Measurements from ENCODE around the gene SIGLEC6. TPM values are rescaled to one million over a fixed set of nuclear protein-coding genes. Genes with fewer than 3 reads are reported as not detected.

Gene SIGLEC6
- total RNA-seq, 1 donor = not detected

DNA sequence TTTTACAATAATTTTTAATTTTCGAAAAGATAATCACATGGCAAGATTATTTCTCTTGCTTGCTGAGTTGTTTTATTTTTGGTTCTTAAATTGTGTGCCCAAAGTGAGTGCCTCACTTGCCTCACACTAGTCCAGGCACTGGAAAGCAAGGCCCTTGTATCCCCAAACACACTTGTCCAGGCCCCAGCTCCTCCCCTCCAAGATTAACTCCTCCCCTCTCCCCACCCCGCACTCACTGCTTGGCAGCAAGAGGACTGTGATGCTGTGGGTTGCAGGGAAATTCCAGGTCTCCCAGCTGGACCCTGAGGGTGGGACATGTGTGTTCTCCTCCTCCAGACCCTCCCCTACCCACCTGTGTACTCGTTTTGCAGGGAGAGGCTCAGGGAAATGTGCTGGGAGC is 33.8 kb downstream of the SIGLEC6 start:
- TF ChIP-seq, protein P1, sequence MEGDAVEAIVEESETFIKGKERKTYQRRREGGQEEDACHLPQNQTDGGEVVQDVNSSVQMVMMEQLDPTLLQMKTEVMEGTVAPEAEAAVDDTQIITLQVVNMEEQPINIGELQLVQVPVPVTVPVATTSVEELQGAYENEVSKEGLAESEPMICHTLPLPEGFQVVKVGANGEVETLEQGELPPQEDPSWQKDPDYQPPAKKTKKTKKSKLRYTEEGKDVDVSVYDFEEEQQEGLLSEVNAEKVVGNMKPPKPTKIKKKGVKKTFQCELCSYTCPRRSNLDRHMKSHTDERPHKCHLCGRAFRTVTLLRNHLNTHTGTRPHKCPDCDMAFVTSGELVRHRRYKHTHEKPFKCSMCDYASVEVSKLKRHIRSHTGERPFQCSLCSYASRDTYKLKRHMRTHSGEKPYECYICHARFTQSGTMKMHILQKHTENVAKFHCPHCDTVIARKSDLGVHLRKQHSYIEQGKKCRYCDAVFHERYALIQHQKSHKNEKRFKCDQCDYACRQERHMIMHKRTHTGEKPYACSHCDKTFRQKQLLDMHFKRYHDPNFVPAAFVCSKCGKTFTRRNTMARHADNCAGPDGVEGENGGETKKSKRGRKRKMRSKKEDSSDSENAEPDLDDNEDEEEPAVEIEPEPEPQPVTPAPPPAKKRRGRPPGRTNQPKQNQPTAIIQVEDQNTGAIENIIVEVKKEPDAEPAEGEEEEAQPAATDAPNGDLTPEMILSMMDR (IDR thresholded peaks at IDR 0.05; ENCODE audit: extremely low read depth, low read depth, low read length) = no peak
- Histone ChIP-seq H3K4me2 (ENCODE audit: insufficient read depth, low read length) (no peak overlapping the region), H3K27me3 (ENCODE audit: insufficient read depth, low read length) (no peaks in the 10 kb centered on the region)

DNA sequence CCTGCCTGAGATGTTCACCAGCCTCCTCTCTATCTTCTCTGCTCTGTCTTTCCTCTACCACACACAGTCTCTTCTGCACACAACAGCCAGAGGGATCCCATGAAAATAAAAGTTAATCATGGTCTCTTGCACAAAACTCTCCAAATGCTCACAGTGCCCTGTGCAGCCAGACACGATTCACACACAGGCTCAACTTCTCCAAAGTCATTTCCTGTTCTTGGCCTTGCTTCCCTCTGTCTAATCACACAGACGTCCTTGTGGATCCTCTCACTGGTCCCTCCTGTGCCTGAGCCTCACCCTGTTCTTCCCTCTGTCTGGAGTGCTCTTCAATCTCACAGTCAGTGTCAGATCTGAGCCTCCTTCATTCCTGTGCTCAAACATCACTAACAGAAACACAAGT is 37.7 kb downstream of the SIGLEC6 start:
- H3K4me3 ChIP-seq (ENCODE audit: insufficient read depth, low read length) = no peak overlapping the region
- no peaks in the 10 kb centered on the region for H3K4me1 ChIP-seq (ENCODE audit: insufficient read depth, low read length)
- no peak overlapping the region for H3K27ac ChIP-seq (ENCODE audit: low read depth, low read length)
- H2AFZ ChIP-seq (ENCODE audit: low read length) = no peak overlapping the region
- no peaks in the 10 kb centered on the region for H3K36me3 ChIP-seq (ENCODE audit: insufficient read depth, low read length)
- H4K20me1 ChIP-seq (ENCODE audit: insufficient read depth, low read length) = no peaks in the 10 kb centered on the region
- no peaks in the 10 kb centered on the region for H3K79me2 ChIP-seq (ENCODE audit: insufficient read depth, low read length)
- TF ChIP-seq, protein P1 (IDR thresholded peaks at IDR 0.05; ENCODE audit: extremely low read depth, low read depth, low read length) = no peak
- H3K27me3 ChIP-seq (ENCODE audit: insufficient read depth, low read length) = no peaks in the 10 kb centered on the region
- no peaks in the 10 kb centered on the region for H3K9me3 ChIP-seq (ENCODE audit: low read depth, low read length)
- DNase-seq (ENCODE audit: insufficient read length, low spot score, missing footprints) = no peak
- no peak overlapping the region for H3K4me2 ChIP-seq (ENCODE audit: insufficient read depth, low read length)

More for the DNA sequence above, 33.8 kb downstream of the SIGLEC6 start:
- H3K27ac ChIP-seq (ENCODE audit: low read depth, low read length) = no peak overlapping the region
- H3K79me2 ChIP-seq (ENCODE audit: insufficient read depth, low read length) = no peaks in the 10 kb centered on the region
- no peaks in the 10 kb centered on the region for H3K4me1 ChIP-seq (ENCODE audit: insufficient read depth, low read length)
- no peaks in the 10 kb centered on the region for H3K9me3 ChIP-seq (ENCODE audit: low read depth, low read length)
- H3K4me3 ChIP-seq (ENCODE audit: insufficient read depth, low read length) = no peak overlapping the region
- no peak overlapping the region for H2AFZ ChIP-seq (ENCODE audit: low read length)
- no peaks in the 10 kb centered on the region for H3K36me3 ChIP-seq (ENCODE audit: insufficient read depth, low read length)
- DNase-seq (ENCODE audit: insufficient read length, low spot score, missing footprints) = no peak
- H4K20me1 ChIP-seq (ENCODE audit: insufficient read depth, low read length) = no peaks in the 10 kb centered on the region

DNA sequence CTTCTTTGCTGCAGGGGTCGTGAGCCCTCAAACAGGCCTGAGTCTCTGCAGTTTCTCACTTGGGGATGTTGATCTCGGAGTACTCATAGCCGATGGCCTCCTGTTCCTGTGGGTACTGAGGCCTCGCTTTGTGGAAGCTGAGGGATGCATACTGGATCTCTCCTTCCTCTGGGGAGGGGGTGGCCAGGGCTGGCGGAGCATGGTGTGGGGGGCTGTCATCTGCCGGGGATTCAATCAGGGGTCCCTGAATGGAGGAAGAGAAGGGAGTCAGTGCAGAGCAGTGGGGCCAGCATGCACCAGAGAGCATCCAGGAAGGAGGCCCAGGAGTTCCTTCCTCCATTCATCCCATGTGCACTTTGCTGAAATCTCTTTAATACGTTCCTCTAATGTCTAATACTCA is 39.9 kb downstream of the SIGLEC6 start:
- no peaks in the 10 kb centered on the region for H3K36me3 ChIP-seq (ENCODE audit: insufficient read depth, low read length)

DNA sequence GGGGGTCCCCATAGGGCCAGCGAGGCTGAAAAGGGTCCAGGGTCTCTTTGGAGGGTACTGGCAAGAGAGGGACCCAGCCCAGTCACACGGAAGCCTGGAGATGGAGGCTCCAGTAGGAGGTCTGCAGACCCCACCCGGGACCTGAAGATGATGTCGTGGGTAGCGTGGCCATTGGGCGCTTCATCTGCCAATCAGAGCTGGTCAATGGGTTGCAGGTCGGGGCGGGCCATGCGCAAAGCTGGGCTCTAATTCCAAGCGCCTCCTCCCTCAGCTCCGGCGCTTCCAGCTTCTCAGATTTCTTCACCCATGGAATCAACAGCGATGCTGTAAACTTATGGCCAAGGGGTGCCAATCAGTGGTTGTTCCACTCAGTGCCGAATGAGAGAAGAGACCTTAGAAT is 40.8 kb downstream of the SIGLEC6 start:
- Histone ChIP-seq H3K4me1 (ENCODE audit: insufficient read depth, low read length) (no peaks in the 10 kb centered on the region), H3K27me3 (ENCODE audit: insufficient read depth, low read length) (no peaks in the 10 kb centered on the region), H3K79me2 (ENCODE audit: insufficient read depth, low read length) (no peaks in the 10 kb centered on the region), H3K4me2 (ENCODE audit: insufficient read depth, low read length) (no peak overlapping the region), H4K20me1 (ENCODE audit: insufficient read depth, low read length) (no peaks in the 10 kb centered on the region), H2AFZ (ENCODE audit: low read length) (no peak overlapping the region), H3K9me3 (ENCODE audit: low read depth, low read length) (no peaks in the 10 kb centered on the region), H3K36me3 (ENCODE audit: insufficient read depth, low read length) (no peaks in the 10 kb centered on the region), H3K27ac (ENCODE audit: low read depth, low read length) (no peak overlapping the region), H3K4me3 (ENCODE audit: insufficient read depth, low read length) (no peak overlapping the region)
- TF ChIP-seq, protein P1 (IDR thresholded peaks at IDR 0.05; ENCODE audit: extremely low read depth, low read depth, low read length) = no peak
- no peak for DNase-seq (ENCODE audit: insufficient read length, low spot score, missing footprints)

More for the DNA sequence above, 39.9 kb downstream of the SIGLEC6 start:
- Histone ChIP-seq H3K27me3 (ENCODE audit: insufficient read depth, low read length) (no peaks in the 10 kb centered on the region), H3K4me2 (ENCODE audit: insufficient read depth, low read length) (no peak overlapping the region), H3K9me3 (ENCODE audit: low read depth, low read length) (no peaks in the 10 kb centered on the region), H3K4me3 (ENCODE audit: insufficient read depth, low read length) (no peak overlapping the region), H3K27ac (ENCODE audit: low read depth, low read length) (no peak overlapping the region), H3K4me1 (ENCODE audit: insufficient read depth, low read length) (no peaks in the 10 kb centered on the region), H3K79me2 (ENCODE audit: insufficient read depth, low read length) (no peaks in the 10 kb centered on the region), H2AFZ (ENCODE audit: low read length) (no peak overlapping the region), H4K20me1 (ENCODE audit: insufficient read depth, low read length) (no peaks in the 10 kb centered on the region)
- TF ChIP-seq, protein P1 (IDR thresholded peaks at IDR 0.05; ENCODE audit: extremely low read depth, low read depth, low read length) = no peak
- no peak for DNase-seq (ENCODE audit: insufficient read length, low spot score, missing footprints)
